Mucosa of descending colon (tissue), 3 donors: ENCODE results near the gene SH3RF2. TPM values are rescaled to one million over a fixed set of nuclear protein-coding genes. Genes with fewer than 3 reads are reported as not detected.

Experiments
- ATAC-seq: fragments of 200-7000 bp; cut with Tn5 transposase; one replicate; pipeline ENCODE4 v1.9.1; 2020; ENCODE audit warnings: mild to moderate bottlenecking, moderate library complexity
- DNase-seq, 3 donors: peaks; one replicate each; pipeline ENCODE4 v3.0.0-alpha.2; 2020
- H3K36me3 ChIP-seq: fragments of 200-600 bp; one replicate; pipeline ENCODE4 v1.8.0; 2021; ENCODE audit warnings: low read depth, mild to moderate bottlenecking
- H3K4me1 ChIP-seq: fragments of 200-600 bp; one replicate; pipeline ENCODE4 v1.8.0; 2021; ENCODE audit warnings: low read depth, mild to moderate bottlenecking
- H3K4me3 ChIP-seq: fragments of 200-600 bp; one replicate; pipeline ENCODE4 v1.8.0; 2021; ENCODE audit warnings: mild to moderate bottlenecking
- H3K9me3 ChIP-seq: fragments of 200-600 bp; one replicate; pipeline ENCODE4 v1.8.0; 2021; ENCODE audit warnings: mild to moderate bottlenecking
- CTCF ChIP-seq: fragments of 200-600 bp; IDR thresholded peaks from one replicate; pipeline ENCODE4 v1.8.0; 2022; ENCODE audit warnings: antibody characterized with exemption, mild to moderate bottlenecking
- intact Hi-C, 2 donors: fragments of 100-400 bp; cut with DNase I in 1 of 2; cut with micrococcal nuclease in 1 of 2; formaldehyde crosslinking; loops; one replicate each; pipeline versions ENCODE4 v1.11.0 to v1.11.1; 2022; cut with DNase I, micrococcal nuclease
- total RNA-seq, 3 donors: library from RNA; stranded (reverse); fragmentation: NEBNext Ultra II Directional in 2 of 3; extraction: Animal tissue kit (Norgen Biotek cat#: 25700) in 2 of 3; gene quantifications; one replicate each; pipeline versions ENCODE4 v1.2.1 to v1.2.4, GENCODE V29; 2021 to 2023
- donor health status: DM: no; HTN: no; CAD: no; lungs with moderate emphysema.
- donor health status: DM: no; HTN: no; CAD: no.
- donor health status: DM: no; HTN: yes; CAD: no.

SH3RF2 gene
- total RNA-seq, 3 donors from 2014 or later: 36.8 to 99.7 (median 61.5) TPM

DNA sequence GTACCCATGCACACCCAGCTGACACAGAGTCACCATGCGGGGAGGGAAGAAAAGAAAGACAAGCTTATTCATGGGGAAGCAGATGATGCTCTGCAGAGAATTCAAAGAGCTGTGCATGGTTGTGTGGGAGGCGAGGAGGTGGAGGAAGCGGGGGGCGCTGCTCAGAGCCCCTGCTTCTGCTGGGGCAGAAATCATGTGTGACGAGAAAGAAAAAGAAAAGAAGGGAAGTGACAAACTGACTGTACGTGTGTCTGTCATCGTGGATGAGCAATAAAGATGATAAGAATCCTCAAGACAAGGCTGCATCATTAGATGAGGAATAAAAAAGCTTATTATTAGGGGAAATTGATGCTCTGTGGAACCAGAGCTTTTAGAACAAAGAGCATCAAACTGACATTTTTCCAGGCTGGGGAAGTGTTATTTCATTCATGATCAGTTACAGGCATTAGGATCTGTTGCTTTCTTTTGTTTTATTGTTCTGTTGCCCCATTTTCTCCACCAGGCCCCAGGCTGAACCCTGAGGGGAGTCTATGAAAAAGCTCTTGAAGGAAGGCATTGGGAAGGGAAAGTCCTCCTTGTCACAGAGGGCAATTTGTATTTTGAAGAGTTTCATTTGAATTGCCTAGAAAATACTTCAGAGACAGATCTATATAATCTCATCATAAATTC, 20.3 kb upstream of the SH3RF2 start:
- intact Hi-C loops: no loop called here
- Histone ChIP-seq H3K9me3 (no peaks in the 10 kb centered on the region), H3K4me3 (no peak overlapping the region), H3K4me1 (no peaks in the 10 kb centered on the region), H3K36me3 (no peaks in the 10 kb centered on the region)
- ATAC-seq (no peak), DNase-seq (no peak)
- no peak for TF ChIP-seq CTCF

DNA sequence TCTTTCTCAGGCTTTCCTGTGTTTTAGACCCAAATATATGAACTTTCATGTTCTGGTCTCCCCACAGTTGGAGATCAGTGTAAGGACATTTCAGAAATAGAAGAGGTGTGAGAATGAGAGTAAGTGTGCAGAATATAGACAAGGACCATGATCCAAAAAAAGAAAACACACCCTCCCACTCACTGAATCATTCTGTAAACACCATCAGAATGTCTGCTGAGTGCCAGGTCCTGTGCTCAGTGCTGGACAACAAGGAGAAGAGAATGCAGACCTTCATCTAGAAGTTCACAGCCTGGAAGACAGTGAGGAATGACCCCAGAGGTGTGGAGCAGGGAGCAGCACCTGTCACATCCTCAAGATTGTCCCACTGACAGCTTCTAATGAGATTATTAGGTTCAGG, 19.1 kb upstream of the SH3RF2 start:
- intact Hi-C loops: no loop called here
- H3K36me3 ChIP-seq: no peaks in the 10 kb centered on the region
- no peaks in the 10 kb centered on the region for H3K9me3 ChIP-seq
- no peak for DNase-seq
- no peaks in the 10 kb centered on the region for H3K4me1 ChIP-seq
- H3K4me3 ChIP-seq: no peak overlapping the region
- ATAC-seq: no peak
- TF ChIP-seq CTCF: no peak

GRCh38 chr5:145918397-145918796, 18.0 kb upstream of the SH3RF2 start:
- intact Hi-C loops: no loop called here
- TF ChIP-seq CTCF: no peak
- no peaks in the 10 kb centered on the region for H3K4me1 ChIP-seq
- no peak for DNase-seq
- ATAC-seq: peak; percentile 46
- no peak overlapping the region for H3K4me3 ChIP-seq
- H3K36me3 ChIP-seq: no peaks in the 10 kb centered on the region
- no peaks in the 10 kb centered on the region for H3K9me3 ChIP-seq

GRCh38 chr5:145919413-145919812, 17.0 kb upstream of the SH3RF2 start:
- Histone ChIP-seq H3K4me3 (no peak overlapping the region), H3K4me1 (no peaks in the 10 kb centered on the region), H3K36me3 (no peaks in the 10 kb centered on the region), H3K9me3 (no peaks in the 10 kb centered on the region)
- intact Hi-C loops: no loop called here
- ATAC-seq (no peak), DNase-seq (no peak)
- no peak for TF ChIP-seq CTCF

GRCh38 chr5:145920542-145921210, 15.7 kb upstream of the SH3RF2 start:
- intact Hi-C loops: no loop called here
- DNase-seq (no peak), ATAC-seq (no peak)
- no peak overlapping the region for H3K4me3 ChIP-seq
- H3K9me3 ChIP-seq: no peaks in the 10 kb centered on the region
- H3K36me3 ChIP-seq: no peaks in the 10 kb centered on the region
- no peak for TF ChIP-seq CTCF
- no peaks in the 10 kb centered on the region for H3K4me1 ChIP-seq
